MV-4-11 (cell line): ENCODE measurements around the gene RNU1-3.
"Not testable (repeated sequence)": the region's sequence is repeated elsewhere in the genome, so short reads cannot be mapped to it uniquely, and the experiment has no call there.

Experiments
- DNase-seq: peaks from one replicate; lab custom pipeline; 2025; lab: John Stamatoyannopoulos, UW

The RNU1-3 gene

GRCh38 chr1:16666502-16667413 lies at the start of gene RNU1-3:
Gene RNU1-3, minus strand, starts transcription at chr1:16666948.
- DNase-seq: not testable (repeated sequence)

- not testable (repeated sequence) for DNase-seq
These were observed 46.7 kb upstream of the RNU1-3 start for GRCh38 chr1:16713480-16713879.

GRCh38 chr1:16712984-16713383 lies 46.2 kb upstream of the RNU1-3 start:
- not testable (repeated sequence) for DNase-seq

GRCh38 chr1:16712582-16712981 lies 45.8 kb upstream of the RNU1-3 start:
- not testable (repeated sequence) for DNase-seq

- DNase-seq: not testable (repeated sequence)
These were observed 45.4 kb upstream of the RNU1-3 start for GRCh38 chr1:16712131-16712530.

GRCh38 chr1:16710618-16711017 lies 43.9 kb upstream of the RNU1-3 start:
- DNase-seq: not testable (repeated sequence)

GRCh38 chr1:16709659-16710087 lies 42.9 kb upstream of the RNU1-3 start:
- not testable (repeated sequence) for DNase-seq

- not testable (repeated sequence) for DNase-seq
These were observed 42.0 kb upstream of the RNU1-3 start for GRCh38 chr1:16708704-16709103.

GRCh38 chr1:16707130-16708093 lies 40.7 kb upstream of the RNU1-3 start:
- not testable (repeated sequence) for DNase-seq

- DNase-seq: not testable (repeated sequence)
These were observed 39.6 kb upstream of the RNU1-3 start for GRCh38 chr1:16706302-16706701.

- DNase-seq: not testable (repeated sequence)
These were observed 37.9 kb upstream of the RNU1-3 start for GRCh38 chr1:16704502-16705100.

GRCh38 chr1:16704076-16704475 lies 37.3 kb upstream of the RNU1-3 start:
- DNase-seq: not testable (repeated sequence)

- not testable (repeated sequence) for DNase-seq
These were observed 36.9 kb upstream of the RNU1-3 start for GRCh38 chr1:16703602-16704001.

GRCh38 chr1:16703141-16703540 lies 36.4 kb upstream of the RNU1-3 start:
- DNase-seq: not testable (repeated sequence)

- DNase-seq: not testable (repeated sequence)
These were observed 35.5 kb upstream of the RNU1-3 start for GRCh38 chr1:16702280-16702679.

GRCh38 chr1:16701189-16701588 lies 34.4 kb upstream of the RNU1-3 start:
- not testable (repeated sequence) for DNase-seq

GRCh38 chr1:16700138-16700895 lies 33.6 kb upstream of the RNU1-3 start:
- DNase-seq: not testable (repeated sequence)

- DNase-seq: not testable (repeated sequence)
These were observed 32.7 kb upstream of the RNU1-3 start for GRCh38 chr1:16699440-16699839.

- DNase-seq: not testable (repeated sequence)
These were observed 30.4 kb upstream of the RNU1-3 start for GRCh38 chr1:16697152-16697551.

- DNase-seq: not testable (repeated sequence)
These were observed 29.9 kb upstream of the RNU1-3 start for GRCh38 chr1:16696507-16697150.
